Caco-2 (cell line): ENCODE measurements around the gene SPPL3. TPM values are rescaled to one million over a fixed set of nuclear protein-coding genes. Genes with fewer than 3 reads are reported as not detected.
"Not testable (repeated sequence)": the region's sequence is repeated elsewhere in the genome, so short reads cannot be mapped to it uniquely, and the experiment has no call there.

Experiments
- BruUV-seq: library from RNA; stranded (reverse); fragments of 400-500 nt; replicated peaks from 2 replicates; lab custom pipeline; 2021; lab: Mats Ljungman, UMichigan
- CTCF ChIA-PET: fragments of 300-600 bp; sonication (Branson Sonifier 250); formaldehyde crosslinking; loops from one replicate; lab custom pipeline; 2022; ENCODE audit warnings: antibody characterized with exemption; lab: Charles Lee
- POLR2A ChIA-PET: fragments of 300-600 bp; sonication (Branson Sonifier 250); formaldehyde crosslinking; loops from one replicate; lab custom pipeline; 2022; ENCODE audit warnings: antibody characterized with exemption; lab: Charles Lee
- DNase-seq, 2 experiments: peaks; one replicate each; pipeline versions ENCODE4 v3.0.0 to v3.0.0-alpha.2; 2020 to 2022
- H3K27me3 ChIP-seq: replicated peaks from 2 replicates; pipeline ENCODE4 v1.6.0; 2011; ENCODE audit warnings: low read length; ENCODE audit not compliant: control insufficient read depth, insufficient read depth
- H3K36me3 ChIP-seq: 2 replicates; pipeline ENCODE4 v1.5.1; 2011; ENCODE audit warnings: low read length; ENCODE audit not compliant: control insufficient read depth, insufficient read depth
- H3K4me1 ChIP-seq: fragments of 250-450 bp; sonication (Bioruptor Pico); 2 replicates; pipeline ENCODE4 v1.5.1; 2020; ENCODE audit warnings: mild to moderate bottlenecking
- H3K4me3 ChIP-seq: 2 replicates; pipeline ENCODE4 v1.5.1; 2011; ENCODE audit warnings: low read depth, mild to moderate bottlenecking, control low read depth, low read length
- H3K9me3 ChIP-seq: fragments of 250-450 bp; sonication (Bioruptor Pico); 2 replicates; pipeline ENCODE4 v1.5.1; 2020; ENCODE audit warnings: mild to moderate bottlenecking, moderate library complexity
- H3K27ac Mint-ChIP-seq: one replicate; pipeline ENCODE4 v1.8.0; 2022; ENCODE audit warnings: mixed read lengths; ENCODE audit not compliant: unreplicated experiment
- H3K27me3 Mint-ChIP-seq: one replicate; pipeline ENCODE4 v1.8.0; 2022; ENCODE audit warnings: mixed read lengths; ENCODE audit not compliant: insufficient read depth, unreplicated experiment
- H3K36me3 Mint-ChIP-seq: one replicate; pipeline ENCODE4 v1.8.0; 2022; ENCODE audit warnings: mild to moderate bottlenecking, mixed read lengths; ENCODE audit not compliant: insufficient read depth, unreplicated experiment
- H3K4me1 Mint-ChIP-seq: one replicate; pipeline ENCODE4 v1.8.0; 2022; ENCODE audit warnings: low read depth, mixed read lengths; ENCODE audit not compliant: unreplicated experiment
- H3K4me3 Mint-ChIP-seq: one replicate; pipeline ENCODE4 v1.8.0; 2022; ENCODE audit warnings: mild to moderate bottlenecking, moderate library complexity, mixed read lengths; ENCODE audit not compliant: unreplicated experiment
- H3K9me3 Mint-ChIP-seq: one replicate; pipeline ENCODE4 v1.8.0; 2022; ENCODE audit warnings: mixed read lengths; ENCODE audit not compliant: unreplicated experiment
- intact Hi-C: fragments of 100-400 bp; cut with micrococcal nuclease; formaldehyde crosslinking; loops from one replicate; pipeline ENCODE4 v1.10.0; 2022; ENCODE audit not compliant: unreplicated experiment
- total RNA-seq: library from RNA; stranded (reverse); gene quantifications from 2 replicates; pipeline ENCODE4 v1.2.3, GENCODE V29; 2022
- TF ChIP-seq, protein P1 (sequence below), 2 experiments: fragments of 200-600 bp in 1 of 2; IDR thresholded peaks; 1 replicate in 1 of 2; 2 replicates in 1 of 2; pipeline versions ENCODE4 v1.5.1 to v1.8.0; 2011 to 2022; ENCODE audit warnings: antibody characterized with exemption in 1 of 2, control low read depth in 1 of 2, inconsistent platforms in 1 of 2, low read depth in 1 of 2, low read length in 1 of 2, mild to moderate bottlenecking in 1 of 2, moderate library complexity in 1 of 2; ENCODE audit not compliant: insufficient read depth in 1 of 2, severe bottlenecking in 1 of 2, unreplicated experiment in 1 of 2

Gene SPPL3
- total RNA-seq, 1 experiment from 2014 or later: 63.4 TPM

DNA sequence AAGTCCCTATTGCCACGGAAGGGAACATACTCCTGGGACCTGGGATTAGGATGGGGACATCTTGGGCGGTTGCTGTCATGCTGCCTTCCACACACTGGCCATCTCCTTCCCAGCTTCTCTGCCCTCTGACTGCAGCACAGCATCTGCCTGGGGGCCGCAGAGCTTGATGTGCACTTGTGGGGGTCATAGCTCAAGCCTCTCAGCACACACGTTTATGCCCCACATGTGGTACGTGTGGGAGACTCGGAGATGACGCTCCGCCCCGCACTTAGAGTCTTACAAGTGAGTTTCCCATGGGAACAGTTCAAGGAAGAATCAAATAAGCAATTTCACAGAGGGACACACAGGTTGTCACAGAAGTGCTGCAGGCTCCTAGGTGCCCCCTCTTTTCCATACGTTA lies 169.9 kb downstream of the SPPL3 start:
- no peak for DNase-seq
- no peak overlapping the region for H3K4me3 Mint-ChIP-seq
- peaks cover 17% of the 10 kb centered on the region for H3K36me3 Mint-ChIP-seq
- no peaks in the 10 kb centered on the region for H3K27me3 Mint-ChIP-seq
- H3K27ac Mint-ChIP-seq: no peak overlapping the region
- H3K9me3 Mint-ChIP-seq: no peaks in the 10 kb centered on the region
- intact Hi-C loops: no loop called here
- Histone ChIP-seq H3K4me3 (no peak overlapping the region), H3K36me3 (no peaks in the 10 kb centered on the region), H3K9me3 (no peaks in the 10 kb centered on the region), H3K4me1 (no peaks in the 10 kb centered on the region), H3K27me3 (no peaks in the 10 kb centered on the region)
- H3K4me1 Mint-ChIP-seq: no peaks in the 10 kb centered on the region
- ChIA-PET POLR2A (no interaction called here), CTCF (no interaction called here)
- TF ChIP-seq, protein P1, sequence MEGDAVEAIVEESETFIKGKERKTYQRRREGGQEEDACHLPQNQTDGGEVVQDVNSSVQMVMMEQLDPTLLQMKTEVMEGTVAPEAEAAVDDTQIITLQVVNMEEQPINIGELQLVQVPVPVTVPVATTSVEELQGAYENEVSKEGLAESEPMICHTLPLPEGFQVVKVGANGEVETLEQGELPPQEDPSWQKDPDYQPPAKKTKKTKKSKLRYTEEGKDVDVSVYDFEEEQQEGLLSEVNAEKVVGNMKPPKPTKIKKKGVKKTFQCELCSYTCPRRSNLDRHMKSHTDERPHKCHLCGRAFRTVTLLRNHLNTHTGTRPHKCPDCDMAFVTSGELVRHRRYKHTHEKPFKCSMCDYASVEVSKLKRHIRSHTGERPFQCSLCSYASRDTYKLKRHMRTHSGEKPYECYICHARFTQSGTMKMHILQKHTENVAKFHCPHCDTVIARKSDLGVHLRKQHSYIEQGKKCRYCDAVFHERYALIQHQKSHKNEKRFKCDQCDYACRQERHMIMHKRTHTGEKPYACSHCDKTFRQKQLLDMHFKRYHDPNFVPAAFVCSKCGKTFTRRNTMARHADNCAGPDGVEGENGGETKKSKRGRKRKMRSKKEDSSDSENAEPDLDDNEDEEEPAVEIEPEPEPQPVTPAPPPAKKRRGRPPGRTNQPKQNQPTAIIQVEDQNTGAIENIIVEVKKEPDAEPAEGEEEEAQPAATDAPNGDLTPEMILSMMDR (IDR thresholded peaks at IDR 0.05; ENCODE audit: insufficient read depth in 1 of 2, low read depth in 1 of 2, low read length in 1 of 2, severe bottlenecking in 1 of 2, unreplicated experiment in 1 of 2): no peak
- BruUV-seq: no TSS peak

DNA sequence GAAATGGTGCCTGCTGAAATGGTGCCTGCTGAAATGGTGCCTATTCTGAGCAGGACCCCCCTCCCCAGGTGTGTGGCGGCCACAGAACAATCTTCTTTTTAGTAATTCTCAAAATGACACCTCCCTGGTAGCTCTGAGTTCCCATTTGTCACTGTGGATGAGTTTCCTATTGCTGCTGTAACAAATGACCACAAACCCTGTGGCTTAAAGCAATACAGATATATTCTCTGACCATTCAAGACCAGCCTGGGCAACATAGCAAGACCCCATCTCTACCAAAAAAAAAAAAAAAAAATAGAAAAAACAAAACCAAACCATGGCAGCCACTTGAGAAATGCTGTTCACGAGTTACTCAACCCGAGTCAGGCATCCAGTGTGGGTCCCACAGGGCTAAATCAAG lies 170.6 kb downstream of the SPPL3 start:
- ChIA-PET CTCF (no interaction called here), POLR2A (no interaction called here)
- no peaks in the 10 kb centered on the region for H3K9me3 ChIP-seq
- no peak overlapping the region for H3K4me3 ChIP-seq
- no peaks in the 10 kb centered on the region for H3K4me1 Mint-ChIP-seq
- intact Hi-C loops: no loop called here
- no peak overlapping the region for H3K4me3 Mint-ChIP-seq
- H3K27me3 ChIP-seq: no peaks in the 10 kb centered on the region
- no peak overlapping the region for H3K27ac Mint-ChIP-seq
- TF ChIP-seq, protein P1 (IDR thresholded peaks at IDR 0.05; ENCODE audit: insufficient read depth in 1 of 2, low read depth in 1 of 2, low read length in 1 of 2, severe bottlenecking in 1 of 2, unreplicated experiment in 1 of 2): no peak
- no peaks in the 10 kb centered on the region for H3K27me3 Mint-ChIP-seq
- no peaks in the 10 kb centered on the region for H3K4me1 ChIP-seq
- BruUV-seq: no TSS peak
- H3K9me3 Mint-ChIP-seq: no peaks in the 10 kb centered on the region
- no peaks in the 10 kb centered on the region; the same call in 1 of the 2 replicates for H3K36me3 ChIP-seq
- no peak for DNase-seq
- H3K36me3 Mint-ChIP-seq: peaks cover 18% of the 10 kb centered on the region

DNA sequence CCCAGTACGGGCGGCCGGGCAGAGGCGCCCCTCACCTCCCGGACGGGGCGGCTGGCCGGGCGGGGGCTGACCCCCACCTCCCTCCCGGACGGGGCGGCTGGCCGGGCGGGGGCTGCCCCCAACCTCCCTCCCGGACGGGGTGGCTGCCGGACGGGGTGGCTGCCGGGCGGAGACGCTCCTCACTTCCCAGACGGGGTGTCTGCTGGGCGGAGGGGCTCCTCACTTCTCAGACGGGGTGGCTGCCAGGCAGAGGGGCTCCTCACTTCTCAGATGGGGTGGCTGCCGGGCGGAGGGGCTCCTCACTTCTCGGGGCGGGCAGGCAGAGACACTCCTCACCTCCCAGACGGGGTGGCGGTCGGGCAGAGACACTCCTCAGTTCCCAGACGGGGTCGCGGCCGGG lies 172.0 kb downstream of the SPPL3 start:
- H3K9me3 Mint-ChIP-seq, H3K36me3 ChIP-seq, H3K27me3 ChIP-seq, POLR2A ChIA-PET, BruUV-seq, H3K4me3 Mint-ChIP-seq, H3K9me3 ChIP-seq, H3K4me3 ChIP-seq, intact Hi-C loops, DNase-seq, H3K4me1 ChIP-seq, H3K27ac Mint-ChIP-seq, H3K4me1 Mint-ChIP-seq, H3K27me3 Mint-ChIP-seq, CTCF ChIA-PET: not testable (repeated sequence)
- peaks cover 18% of the 10 kb centered on the region for H3K36me3 Mint-ChIP-seq

DNA sequence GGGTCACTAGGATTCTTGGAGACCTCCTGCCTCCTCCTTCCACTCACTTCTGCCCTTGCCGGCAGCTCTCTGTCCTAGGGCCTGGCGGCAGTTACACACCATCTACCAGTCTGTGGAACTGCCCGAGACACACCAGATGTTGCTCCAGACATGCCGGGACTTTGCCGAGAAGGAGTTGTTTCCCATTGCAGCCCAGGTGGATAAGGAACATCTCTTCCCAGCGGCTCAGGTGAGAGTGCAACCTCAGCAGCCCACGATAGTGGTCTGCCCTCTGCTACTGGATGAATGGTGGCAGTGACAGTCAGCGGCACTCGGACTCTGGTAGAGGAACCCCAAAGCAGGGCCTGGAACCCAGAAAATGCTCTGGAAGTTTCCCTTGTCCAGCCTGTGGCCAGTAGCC lies 177.2 kb downstream of the SPPL3 start:
- DNase-seq: no peak

More for the DNA sequence above, 177.2 kb downstream of the SPPL3 start:
- CTCF ChIA-PET: no interaction called here
- Histone ChIP-seq H3K9me3 (no peaks in the 10 kb centered on the region), H3K36me3 (peaks cover 3% of the 10 kb centered on the region), H3K27me3 (no peaks in the 10 kb centered on the region), H3K4me1 (no peaks in the 10 kb centered on the region), H3K4me3 (no peak overlapping the region)
- TF ChIP-seq, protein P1 (IDR thresholded peaks at IDR 0.05; ENCODE audit: insufficient read depth in 1 of 2, low read depth in 1 of 2, low read length in 1 of 2, severe bottlenecking in 1 of 2, unreplicated experiment in 1 of 2): no peak
- POLR2A ChIA-PET: no interaction called here
- Mint-ChIP-seq H3K4me3 (no peak overlapping the region), H3K27ac (no peak overlapping the region), H3K27me3 (no peaks in the 10 kb centered on the region), H3K9me3 (no peaks in the 10 kb centered on the region), H3K4me1 (peaks cover 8% of the 10 kb centered on the region), H3K36me3 (peaks cover 35% of the 10 kb centered on the region)
- intact Hi-C loops: loop anchor here (5.0 kb wide), 1 partner anchor 145 kb away; the partner anchor contains the start of gene POP5
- no TSS peak for BruUV-seq
